ENCODE data around the gene GARNL3.

DNA sequence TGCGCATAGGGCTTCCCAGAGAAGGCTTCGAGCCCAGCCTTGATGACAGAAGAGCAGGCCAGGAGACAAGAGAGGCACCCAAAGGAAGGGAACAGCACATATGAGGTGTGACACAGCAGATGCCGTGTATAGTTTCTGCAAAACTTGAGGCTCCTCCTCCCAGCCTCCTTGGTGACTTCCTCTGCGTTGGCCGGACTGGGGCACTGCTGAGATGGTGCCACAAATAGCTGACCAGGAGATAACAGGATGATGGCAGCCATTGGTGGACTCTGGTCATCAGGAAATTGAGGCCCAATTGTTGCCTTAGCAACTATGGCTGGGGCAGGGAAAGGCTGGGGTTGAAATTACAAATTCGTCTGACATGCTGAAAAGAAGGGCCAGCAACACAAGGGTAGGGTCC is 154.8 kb downstream of the GARNL3 start:
- TF ChIP-seq CTCF (IDR thresholded peaks at IDR 0.05), result no peak
- TF ChIP-seq POLR2AphosphoS5 (IDR thresholded peaks at IDR 0.05; ENCODE audit: insufficient read depth in 1 of 2, low read depth in 1 of 2), result no peak
- no peak for TF ChIP-seq POLR2A (IDR thresholded peaks at IDR 0.05)

Data from vagina (tissue), 2 donors.